DND-41 (cell line): ENCODE results near the gene WNK1.

Source experiments
- CTCF ChIP-seq: IDR thresholded peaks from 2 replicates; pipeline ENCODE4 v1.5.1; 2012; ENCODE audit warnings: borderline replicate concordance, low read length, moderate library complexity, mild to moderate bottlenecking; ENCODE audit not compliant: poor library complexity, severe bottlenecking; ENCODE audit errors: extremely low read depth
- EZH2 ChIP-seq: IDR thresholded peaks from 3 replicates; pipeline ENCODE4 v1.6.1; 2012; ENCODE audit warnings: borderline replicate concordance, low read depth, mild to moderate bottlenecking, moderate library complexity, low read length, inconsistent platforms; ENCODE audit not compliant: severe bottlenecking

GRCh38 chr12:894226-894625, 141.8 kb downstream of the WNK1 start:
- TF ChIP-seq CTCF = no peak
- TF ChIP-seq EZH2 = no peak
